Suppressor macrophage (primary cell): ENCODE measurements around the gene SCTR.
A peak's percentile ranks its signal among the peaks of the same experiment; 100 is the strongest.

Source experiments
- DNase-seq, 4 experiments: peaks; one replicate each; pipeline ENCODE4 v3.0.0-alpha.2; 2020 to 2022

SCTR gene

DNA sequence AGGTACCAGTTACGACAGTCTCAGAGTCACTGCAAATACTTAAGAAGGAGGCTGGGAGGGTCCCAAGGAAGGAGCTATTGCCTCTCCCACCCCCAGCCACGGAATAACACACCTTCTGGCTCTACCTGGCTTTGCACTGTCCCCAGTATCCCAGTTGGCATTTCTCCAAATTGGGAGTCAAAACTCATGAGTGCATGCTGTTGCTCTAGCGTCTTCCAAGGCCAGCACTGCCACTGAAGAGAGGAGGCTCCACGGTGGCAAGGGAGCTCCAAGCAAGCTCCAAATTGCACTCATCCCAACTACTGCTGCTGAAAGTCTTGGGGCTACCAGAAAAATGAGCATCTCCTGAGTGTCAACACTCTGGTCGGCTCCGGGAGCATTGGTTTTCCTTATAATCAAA, 1.6 kb downstream of the SCTR start:
- DNase-seq: no peak

DNA sequence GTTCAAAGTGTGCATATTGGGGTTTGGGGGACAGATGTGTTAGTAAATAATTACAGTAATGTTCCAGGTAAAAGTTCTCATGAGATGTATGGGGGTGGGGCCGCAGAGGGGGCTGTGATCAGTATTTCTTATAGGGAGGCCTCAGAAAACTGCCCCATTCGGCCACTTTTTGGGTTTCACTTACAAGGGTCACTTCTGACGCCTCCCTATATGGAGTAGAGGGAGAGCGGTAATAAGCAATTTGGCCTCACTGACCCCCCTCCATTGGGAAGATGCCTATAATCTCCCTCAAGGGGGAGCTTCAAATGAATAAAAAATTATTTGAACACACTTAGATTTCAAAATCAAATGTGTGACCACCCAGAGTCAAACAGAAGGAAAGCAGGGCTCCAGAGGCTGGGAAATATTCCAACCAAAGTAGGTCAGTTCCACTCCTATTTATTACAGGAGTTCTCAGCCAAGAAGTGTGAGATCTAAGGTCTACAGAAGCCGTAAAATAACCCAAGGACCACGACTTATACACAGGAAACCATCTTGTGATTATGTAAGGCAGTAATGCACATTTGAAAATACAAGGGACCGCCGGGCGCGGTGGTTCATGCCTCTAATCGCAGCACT, 2.7 kb downstream of the SCTR start:
- no peak for DNase-seq

DNA sequence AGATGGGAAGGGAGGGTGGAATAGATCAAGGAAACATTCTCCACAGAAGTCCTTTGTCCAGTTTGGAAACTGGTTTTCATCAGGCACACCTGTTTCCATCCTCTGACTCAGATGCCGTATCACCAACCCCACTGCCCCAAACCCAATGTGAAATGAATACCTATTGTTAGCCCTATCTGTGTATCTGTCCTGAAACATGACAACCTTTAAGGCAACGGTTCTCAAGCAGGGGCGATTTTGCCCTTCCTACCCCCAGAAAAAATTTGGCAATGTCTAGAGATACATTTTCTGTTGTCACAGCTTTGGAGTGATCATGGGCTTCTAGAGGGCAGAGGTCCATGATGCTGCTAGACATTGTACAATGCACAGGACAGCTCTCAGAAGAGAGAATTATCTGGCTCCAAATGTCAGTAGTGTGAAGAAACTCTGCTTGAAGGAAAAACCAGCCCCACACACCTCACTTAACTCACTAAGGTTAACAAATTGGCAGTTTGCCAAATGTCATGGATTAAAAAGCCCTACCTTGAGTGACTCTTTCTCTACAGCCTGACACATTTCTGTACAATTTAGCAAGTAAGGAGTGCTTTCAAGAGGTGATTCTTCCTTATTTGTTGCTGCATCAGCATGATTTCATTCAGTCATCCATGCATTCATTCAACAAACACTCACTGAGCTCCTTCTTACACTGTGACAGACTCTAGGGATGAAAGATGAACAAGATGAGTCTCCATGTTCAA, 3.4 kb downstream of the SCTR start:
- no peak for DNase-seq

DNA sequence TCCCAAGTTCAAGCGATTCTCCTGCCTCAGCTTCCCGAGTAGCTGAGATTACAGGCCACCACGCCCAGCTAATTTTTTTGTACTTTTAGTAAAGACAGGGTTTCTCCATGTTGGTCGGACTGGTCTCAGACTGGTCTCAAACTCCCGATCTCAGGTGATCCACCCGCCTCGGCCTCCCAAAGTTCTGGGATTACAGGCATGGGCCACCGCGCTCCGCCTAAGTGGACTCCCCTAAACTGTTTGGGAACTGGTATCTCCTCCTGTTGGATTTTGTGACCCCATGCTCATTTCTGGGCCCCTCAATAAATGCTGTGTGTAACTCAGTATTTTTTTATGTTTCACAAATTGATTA, 5.2 kb downstream of the SCTR start:
- DNase-seq: no peak

DNA sequence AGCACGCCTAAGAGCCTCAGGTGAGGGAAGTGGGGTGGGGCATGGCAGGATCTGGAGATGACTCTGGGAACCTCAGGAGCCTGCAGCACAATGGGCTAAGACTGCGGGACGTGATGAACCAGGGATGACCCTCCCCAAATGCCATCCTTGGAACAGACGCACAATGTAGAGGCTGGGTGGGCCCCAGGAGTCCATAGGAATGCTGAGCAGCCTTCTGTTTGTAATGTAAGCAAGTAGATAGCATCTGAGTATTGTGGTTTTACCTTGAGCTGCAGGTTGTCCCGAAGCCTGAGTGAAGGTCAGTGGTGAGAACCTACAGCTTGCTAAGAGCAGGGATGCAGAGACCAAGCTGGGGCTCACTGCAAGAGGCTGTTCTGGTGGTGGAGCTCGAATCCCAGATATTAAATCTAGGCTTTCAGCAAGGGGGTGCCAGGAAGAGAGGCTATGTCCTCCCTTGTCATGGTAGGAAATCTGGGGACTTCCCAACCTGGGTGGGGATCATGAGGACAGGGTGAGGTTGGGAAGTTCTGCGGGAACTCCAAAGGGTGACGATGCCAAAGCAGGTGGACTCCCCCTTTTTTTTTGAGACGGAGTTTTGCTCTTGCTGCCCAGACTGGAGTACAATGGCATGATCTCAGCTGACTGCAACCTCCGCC, 5.8 kb downstream of the SCTR start:
- no peak for DNase-seq

DNA sequence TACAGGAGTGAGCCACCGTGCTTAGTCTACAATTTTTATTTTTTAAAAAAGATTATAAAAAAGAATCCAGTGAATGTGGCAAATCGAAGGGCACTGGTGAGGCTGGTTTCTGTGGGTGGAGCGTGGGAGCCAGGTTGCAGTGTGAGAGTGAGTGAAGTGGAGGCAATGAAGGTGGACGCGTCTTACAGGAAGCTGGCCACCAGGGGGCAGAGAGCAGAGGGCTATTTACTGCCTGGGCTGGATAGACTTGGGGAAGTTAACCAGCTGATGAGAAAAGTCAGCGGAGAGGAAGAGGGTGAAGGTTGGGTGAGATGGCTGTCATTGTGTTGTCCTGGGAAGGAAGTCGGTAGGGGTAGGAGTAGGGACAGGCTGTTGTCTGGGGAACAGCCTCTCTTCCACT, 6.8 kb downstream of the SCTR start:
- DNase-seq: peak; percentile 82 to 92 (median 88)

DNA sequence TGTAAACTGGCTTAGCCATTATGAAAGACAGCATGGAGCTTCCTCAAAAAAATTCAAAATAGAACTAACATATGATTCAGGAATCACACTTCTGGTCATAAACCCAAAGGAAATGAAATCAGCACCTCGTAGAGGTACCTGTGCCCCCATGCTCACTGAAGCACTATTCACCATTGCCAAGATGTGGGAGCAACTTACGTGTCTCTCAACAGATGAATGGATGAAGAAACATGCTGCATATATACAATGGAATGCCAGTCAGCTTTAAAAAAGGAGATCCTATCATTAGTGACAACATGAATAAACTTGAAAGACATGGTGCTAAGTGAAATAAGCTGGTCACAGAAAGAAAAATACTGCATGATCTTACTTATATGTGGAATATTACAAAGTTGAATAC, 8.2 kb downstream of the SCTR start:
- DNase-seq: no peak

DNA sequence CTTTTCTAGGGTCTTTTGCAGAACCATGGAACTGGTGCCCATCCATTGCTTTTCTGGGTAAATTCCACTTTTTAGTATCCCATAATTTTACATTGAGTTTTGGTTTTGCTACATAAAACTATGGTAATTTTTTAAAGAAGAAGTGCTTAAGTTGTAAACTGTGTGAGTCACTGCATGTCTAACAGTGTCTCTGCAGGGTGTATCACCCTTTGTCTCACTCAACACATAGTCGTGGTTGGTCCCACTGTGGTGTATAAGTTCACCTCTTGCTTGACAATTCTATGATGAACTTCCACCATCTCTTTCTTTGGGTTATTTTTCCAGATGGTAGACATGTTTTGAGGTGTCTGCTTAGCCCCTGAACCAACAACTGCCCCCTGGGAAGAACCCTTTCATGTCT, 10.5 kb downstream of the SCTR start:
- no peak for DNase-seq

DNA sequence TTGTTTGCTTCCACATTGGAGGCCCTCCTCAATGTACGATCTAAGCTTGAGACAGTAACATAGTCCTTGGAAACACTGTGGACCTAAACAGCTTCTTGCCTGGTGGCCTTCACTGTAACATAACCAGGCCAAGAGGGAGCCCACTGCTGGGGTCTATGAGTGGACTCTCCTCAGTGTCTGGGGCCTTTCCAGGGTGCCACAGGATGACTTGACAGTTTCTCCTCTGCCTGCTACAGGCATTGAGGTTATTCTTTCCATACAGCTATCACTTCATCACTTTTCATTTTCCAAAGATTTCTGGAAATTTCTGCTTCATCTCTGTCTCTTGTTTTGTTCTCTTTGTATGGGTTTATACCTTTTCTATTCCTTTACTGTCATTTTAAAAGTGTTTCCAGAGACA, 11.3 kb downstream of the SCTR start:
- DNase-seq: no peak

DNA sequence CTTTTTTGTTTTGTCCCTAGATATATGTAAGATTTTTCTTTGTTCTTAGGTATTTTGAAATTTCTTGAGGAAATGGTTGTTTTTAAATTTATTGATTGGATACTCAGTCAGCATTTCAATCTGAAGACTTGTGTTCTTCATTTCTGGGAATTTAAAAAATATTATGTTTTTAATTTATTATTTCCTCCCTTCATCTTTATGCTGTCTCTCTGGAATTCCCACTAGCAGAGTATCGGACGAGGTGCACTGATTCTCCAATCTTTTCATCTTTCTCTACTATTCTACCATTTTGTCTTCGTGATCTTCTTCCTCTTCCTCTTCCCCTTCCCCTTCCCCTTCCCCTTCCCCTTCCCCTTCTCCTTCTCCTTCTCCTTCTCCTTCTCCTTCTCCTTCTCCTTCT, 12.3 kb downstream of the SCTR start:
- no peak for DNase-seq

DNA sequence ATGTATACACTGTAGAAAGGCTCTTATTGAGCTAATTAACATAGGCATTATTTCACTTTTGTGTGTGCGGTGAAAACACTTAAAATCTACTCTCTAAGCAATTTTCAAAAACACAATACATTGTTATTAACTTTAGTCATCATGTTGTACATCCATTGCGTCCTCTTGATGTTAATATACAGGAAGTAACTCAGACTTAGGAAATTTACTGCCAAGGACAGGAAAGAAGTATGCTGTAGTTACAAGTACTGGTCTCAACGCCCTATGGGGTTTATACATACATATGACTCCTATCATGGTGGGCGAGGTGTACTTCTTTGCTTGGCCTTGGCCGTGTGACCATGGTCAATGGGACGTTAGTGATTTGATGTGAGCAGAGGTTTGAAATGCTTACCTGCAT, 15.5 kb downstream of the SCTR start:
- DNase-seq: no peak

DNA sequence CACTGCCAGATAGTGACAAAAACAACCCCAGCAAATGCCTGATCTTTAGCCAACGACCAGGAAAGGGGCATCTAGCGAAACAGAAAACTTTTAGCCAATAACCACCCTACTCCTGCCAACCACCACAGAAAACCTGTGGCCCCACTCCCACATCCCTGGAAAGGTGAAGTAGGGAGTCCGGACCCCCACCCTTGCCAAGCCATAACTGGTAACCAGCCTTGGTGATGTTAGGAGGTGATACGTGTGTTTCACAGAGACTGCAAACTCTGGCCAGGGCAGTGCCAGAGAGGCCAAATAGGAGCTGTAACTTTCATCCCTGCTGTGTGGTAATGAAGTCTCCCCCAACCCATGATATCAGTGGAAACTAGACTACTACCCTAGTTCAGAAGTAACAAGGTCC, 27.6 kb downstream of the SCTR start:
- DNase-seq: no peak

DNA sequence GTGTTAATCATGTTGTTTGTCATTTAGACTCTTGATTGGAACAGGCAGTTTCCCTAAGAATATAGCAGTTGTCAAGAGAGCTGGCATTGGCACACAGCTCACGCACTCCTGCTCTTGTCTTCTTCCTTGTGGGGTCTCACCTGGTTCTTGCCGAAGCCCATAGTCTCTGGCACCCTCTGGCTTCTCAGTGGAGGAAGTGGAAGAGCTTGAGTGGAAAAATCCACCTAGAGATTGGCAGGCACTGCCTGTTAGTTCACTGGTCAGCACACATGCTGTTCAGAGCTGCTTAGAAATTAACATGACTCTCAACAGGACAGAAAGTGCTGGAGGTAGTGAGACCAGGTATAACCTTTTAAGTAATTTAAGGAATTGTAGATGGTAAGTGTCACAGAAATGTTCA, 28.3 kb downstream of the SCTR start:
- DNase-seq: no peak

DNA sequence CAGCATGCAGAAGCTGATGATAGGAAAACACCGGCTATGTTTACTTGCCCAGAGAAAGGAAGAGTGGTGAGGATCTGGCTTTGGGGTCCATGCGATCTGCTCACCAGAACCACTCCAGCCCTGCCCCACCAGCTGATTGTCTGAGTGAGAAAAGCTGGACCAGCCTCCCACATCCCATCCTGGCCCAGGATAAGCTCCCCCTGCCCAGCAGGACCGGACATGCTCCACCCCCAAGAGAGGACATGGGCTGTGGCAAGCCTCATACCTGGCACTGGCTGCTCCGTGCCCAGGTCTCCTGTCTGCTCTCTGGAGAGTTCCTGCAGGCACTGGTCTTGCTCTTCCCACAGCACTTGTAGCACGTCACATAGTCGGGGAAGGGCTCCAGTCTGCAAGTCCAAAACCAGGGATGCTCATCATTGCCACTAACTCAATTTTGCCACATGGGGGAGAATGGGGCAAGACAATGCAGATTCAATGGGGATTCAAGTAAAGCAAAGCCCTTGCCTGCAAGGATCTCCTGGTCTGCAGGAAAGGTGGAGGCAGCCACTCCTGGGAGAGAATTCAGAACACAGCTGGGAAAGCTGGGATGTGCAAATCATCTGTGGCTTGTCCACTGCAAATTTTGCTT, 30.0 kb downstream of the SCTR start:
- DNase-seq: no peak

DNA sequence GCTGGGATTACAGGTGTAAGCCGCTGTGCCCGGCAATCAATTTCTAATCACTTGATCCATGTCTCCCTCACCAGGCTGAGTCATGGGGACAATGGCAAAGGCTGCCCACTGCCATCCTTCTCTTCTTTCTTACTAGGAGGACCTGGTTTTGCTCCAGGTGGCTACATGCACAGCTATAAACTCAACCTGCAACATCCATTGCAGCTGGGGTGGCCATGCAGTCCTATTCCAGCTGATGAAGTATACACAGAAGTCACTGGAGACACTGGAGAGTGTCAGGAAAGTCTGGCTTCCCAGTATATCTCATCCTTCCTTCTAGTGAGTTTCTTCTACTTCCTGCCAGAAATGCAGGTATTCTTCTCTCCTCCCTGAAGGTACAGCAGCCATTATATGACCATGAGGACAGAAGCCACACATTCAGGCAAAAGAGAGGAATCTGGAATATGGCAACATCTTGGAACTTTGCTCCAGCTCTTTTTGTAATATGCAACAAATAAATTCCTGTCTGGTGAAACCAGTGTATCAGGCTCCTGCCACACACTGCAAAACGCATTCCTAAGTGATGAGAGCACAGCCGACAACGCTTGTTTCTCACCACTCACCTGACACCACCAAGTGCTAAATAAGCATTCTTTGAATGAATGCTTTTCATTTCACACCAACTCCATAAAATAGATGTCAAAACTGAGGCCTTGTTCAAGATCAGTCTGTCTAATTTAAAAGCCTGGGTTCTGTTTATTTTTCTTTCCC, 32.3 kb downstream of the SCTR start:
- no peak for DNase-seq

DNA sequence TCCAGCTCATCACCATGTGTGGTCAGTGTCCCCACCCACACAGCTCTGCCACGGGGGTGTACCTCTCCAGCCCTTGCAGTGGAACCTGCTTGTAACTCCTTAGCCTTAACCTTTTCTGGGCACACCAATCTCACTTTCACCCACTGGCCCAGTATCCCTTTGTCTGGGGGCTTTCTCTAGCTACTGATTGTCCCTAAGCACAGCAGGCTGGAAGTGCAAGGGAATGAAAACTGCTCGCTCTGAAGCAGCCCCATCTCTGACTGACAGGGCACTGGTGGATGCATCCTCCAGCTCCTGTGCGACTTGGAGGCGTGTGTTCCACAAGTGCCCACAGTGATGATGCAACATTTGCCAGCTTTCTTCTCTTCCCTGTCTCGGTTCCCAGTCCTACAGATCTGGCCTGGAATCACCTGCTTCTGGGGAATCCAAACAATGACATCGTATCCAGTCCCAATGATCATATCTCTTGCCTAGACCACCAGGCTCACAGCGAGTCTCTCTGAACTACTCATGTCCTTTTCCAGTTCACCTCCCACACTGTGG, 33.6 kb downstream of the SCTR start:
- DNase-seq: no peak

DNA sequence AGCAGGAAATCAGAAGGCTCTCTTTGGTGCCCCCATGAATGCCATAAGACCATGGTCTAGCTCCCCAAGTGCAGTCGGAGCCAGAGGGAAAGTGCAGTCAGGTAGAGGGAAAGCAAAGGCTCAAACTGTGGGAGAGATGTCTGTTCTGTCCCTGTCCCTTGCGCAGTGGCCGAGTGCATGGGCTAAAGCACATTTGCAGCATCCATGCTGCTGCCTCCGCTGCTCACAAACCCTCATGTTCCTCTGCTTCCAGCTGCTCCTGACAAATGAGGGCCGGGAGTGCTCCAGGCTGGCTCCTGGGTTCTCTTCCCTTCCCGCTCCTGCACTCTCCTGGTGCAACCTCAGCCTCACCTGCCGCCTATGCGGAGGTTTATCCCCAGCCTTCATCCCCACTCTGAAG, 34.2 kb downstream of the SCTR start:
- no peak for DNase-seq

DNA sequence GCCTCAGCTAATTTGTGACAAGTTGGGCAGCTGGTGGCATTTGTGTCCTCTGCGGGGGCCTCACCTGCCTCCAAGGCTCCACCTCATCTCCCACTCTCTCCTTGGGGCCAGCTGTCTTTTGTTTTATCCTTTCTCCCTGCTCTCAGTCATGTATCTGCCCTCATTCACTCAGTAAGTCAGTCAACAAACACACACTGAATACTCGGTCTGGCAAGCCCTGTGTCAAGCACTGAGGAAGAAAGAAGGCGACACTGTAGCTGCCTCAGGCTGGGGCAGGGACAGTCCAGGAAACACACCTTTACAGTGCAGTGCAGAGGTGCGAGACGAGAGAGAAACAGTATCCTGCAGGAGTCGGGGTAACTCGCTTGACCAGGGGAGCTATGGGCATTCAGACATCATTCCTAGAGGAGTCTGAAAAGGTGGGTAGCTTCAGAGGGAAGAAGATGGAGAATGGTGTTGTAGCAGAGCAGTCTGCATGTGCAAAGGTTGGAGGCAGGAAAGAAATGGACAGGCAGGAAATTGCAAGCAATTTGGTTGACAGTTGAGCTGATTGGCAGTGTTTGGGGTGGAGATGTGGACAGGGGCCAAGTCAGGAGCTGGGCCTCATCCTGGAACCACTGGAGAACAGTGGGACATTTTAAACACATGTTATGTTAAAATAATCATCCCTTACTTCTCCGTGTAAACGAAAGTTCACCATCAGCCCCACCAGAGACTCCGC, 34.9 kb downstream of the SCTR start:
- DNase-seq: no peak

DNA sequence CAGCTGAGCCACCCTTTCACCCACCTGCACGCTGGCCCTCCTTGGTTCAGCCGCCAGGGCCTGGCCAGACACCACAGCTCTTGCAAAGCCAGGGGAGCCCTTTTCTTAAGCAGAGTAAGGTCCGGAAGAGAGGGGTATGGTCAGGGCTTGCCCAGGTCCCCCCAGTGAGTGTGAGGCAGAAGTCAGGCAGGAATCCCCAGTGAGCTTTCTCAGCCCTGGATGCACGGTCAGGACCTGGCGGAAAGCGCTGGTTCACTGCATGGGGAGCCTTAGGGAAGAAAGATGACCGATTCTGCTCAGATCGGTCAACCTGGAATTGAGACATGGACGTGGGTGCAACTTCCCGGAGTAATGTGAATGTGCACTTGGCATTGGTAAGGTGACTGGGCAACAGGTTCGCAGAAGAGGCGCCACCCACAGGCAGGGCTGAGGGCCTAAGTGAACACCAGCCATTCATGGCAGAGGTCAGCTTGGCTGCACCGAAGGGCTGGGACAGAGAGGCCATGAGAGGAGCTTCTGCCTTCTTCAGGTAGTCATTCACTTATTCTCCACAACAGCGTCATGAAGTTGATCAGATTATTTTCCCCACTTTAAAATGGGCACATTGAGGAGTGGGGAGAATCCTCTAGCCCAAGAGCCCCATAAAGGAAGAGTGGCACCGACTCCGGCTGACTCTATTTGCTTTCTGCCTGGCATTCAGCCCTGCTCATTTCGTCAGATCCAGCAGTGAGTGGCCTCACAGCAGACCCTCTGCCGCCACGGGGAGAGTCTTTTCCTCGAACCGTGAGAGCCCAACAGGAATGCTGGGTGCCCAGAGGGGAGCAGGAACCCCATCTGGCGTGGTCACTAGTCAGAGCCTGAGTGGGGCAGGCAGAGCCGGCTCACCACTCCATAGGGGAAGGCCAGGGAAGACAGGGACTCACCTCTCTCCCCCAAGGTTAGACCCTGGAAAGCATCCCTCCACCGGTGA, 35.8 kb downstream of the SCTR start:
- no peak for DNase-seq

DNA sequence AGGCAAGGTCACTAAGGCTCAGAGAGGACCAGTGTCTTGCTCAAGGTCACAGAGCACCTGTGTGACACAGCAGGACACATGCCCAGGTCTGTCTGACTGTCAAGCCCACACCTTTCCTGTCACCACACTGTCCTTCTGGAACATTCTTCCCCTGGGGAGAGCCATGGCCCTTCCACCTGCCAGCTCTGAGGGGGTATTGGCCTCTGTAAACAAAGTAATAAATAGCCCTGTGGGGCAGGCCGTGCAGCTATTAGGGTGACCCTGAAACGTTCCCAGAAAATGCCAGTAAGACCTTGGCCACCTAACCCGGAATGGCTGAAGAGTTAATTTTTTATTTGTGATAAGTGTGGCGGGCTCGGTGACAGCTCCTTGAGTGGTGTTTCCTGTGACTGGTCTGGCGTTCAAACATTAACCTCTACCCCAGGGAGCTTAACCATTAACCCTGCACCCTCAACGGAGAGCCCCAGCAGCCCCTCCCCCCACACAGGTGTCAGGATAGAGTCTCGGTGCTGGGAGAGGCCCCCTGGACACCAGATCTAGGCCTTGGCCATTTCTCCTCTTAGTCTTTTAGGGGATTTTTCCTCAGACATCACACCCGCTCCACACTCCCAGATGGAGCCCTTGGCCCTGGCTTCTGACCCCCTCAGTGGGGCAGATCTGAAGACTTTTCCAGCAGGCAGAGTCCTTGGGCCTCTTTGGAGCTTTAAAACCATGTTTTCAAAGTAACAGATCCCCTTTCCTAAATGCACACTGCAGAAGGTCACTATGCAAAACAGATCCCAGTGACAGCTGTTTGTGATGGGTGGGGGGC, 36.6 kb downstream of the SCTR start:
- no peak for DNase-seq
